HG02943 (cell line): ENCODE measurements around the gene SLC25A2.
"Not testable (repeated sequence)": the region's sequence is repeated elsewhere in the genome, so short reads cannot be mapped to it uniquely, and the experiment has no call there.

Source experiments
- ATAC-seq: cut with Tn5 transposase; IDR thresholded peaks from one replicate; pipeline ENCODE4 v1.9.1; 2021; ENCODE audit warnings: mild to moderate bottlenecking, low read depth, moderate library complexity; ENCODE audit not compliant: unreplicated experiment

Gene SLC25A2

GRCh38 chr5:141319202-141319601, 15.4 kb upstream of the SLC25A2 start:
- no peak for ATAC-seq

DNA sequence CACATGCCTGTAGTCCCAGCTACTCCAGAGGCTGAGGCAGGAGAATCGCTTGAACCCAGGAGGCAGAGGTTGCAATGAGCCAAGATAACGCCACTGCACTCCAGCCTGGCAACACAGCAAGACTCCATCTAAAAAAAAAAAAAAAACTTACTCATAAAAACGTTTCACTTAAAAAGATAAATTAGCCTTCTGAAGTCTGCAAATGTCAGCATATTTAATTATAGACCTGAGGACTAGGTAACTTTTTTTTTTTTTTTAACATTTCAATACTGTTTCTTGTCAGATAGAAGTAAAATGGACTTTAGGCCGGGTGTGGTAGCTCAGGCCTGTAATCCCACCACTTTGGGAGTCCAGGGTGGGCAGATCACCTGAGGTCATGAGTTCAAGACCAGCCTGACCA, 13.1 kb upstream of the SLC25A2 start:
- not testable (repeated sequence) for ATAC-seq

- no peak for ATAC-seq
These were observed 9.9 kb upstream of the SLC25A2 start for GRCh38 chr5:141313711-141314110.

- no peak for ATAC-seq
These were observed 2.8 kb upstream of the SLC25A2 start for GRCh38 chr5:141306630-141307029.

GRCh38 chr5:141298376-141298775, 5.5 kb downstream of the SLC25A2 start:
- ATAC-seq = no peak

- no peak for ATAC-seq
These were observed 30.9 kb downstream of the SLC25A2 start for GRCh38 chr5:141272906-141273305.

- ATAC-seq = no peak
These were observed 34.7 kb downstream of the SLC25A2 start for GRCh38 chr5:141269195-141269594.

DNA sequence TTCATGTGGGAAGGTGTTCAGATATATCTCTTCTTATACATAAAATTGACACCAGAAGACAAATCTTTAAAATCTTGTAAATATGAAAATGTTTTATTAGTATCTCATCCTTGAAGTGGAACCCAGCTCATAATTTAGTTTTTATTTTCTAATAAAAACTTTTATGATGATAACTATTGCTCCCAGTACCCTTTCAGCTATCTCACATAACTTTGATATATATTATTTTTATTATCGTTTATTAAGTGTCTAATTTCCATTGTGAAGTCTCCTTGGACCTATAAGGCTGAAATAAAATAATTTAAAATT, 42.7 kb downstream of the SLC25A2 start:
- no peak for ATAC-seq

- ATAC-seq = no peak
These were observed 43.2 kb downstream of the SLC25A2 start for GRCh38 chr5:141260458-141261237.

- no peak for ATAC-seq
These were observed 44.9 kb downstream of the SLC25A2 start for GRCh38 chr5:141258948-141259347.

GRCh38 chr5:141258464-141258863, 45.4 kb downstream of the SLC25A2 start:
- no peak for ATAC-seq
